SK-N-SH (cell line): ENCODE measurements around the gene CIP2A. TPM values are rescaled to one million over a fixed set of nuclear protein-coding genes. Genes with fewer than 3 reads are reported as not detected.

ENCODE experiments used
- CTCF ChIA-PET: fragments of 300-600, 350-600 bp; formaldehyde crosslinking; extraction: SDS; loops from one replicate; lab custom pipeline; 2021; lab: Yijun Ruan, JAX
- POLR2A ChIA-PET: fragments of 350-600 bp; sonication (Branson Sonifier 250); formaldehyde crosslinking; extraction: SDS; loops from one replicate; lab custom pipeline; 2020; ENCODE audit warnings: antibody characterized with exemption, inconsistent platforms; lab: Yijun Ruan, JAX
- DNase-seq: peaks from one replicate; pipeline ENCODE4 v3.0.0; 2012
- H2AFZ ChIP-seq: fragments of 200-600 bp; sonication (generic); 2 replicates; pipeline ENCODE4 v1.8.1; 2016; ENCODE audit warnings: antibody characterized with exemption, mild to moderate bottlenecking, low read depth
- H3F3A ChIP-seq: fragments of 200-600 bp; sonication (generic); replicated peaks from 2 replicates; pipeline ENCODE3; 2016; ENCODE audit warnings: antibody characterized with exemption, mild to moderate bottlenecking; ENCODE audit not compliant: insufficient read depth
- H3K27ac ChIP-seq, 2 experiments: fragments of 200-500 bp in 1 of 2; fragments of 200-600 bp in 1 of 2; sonication (Bioruptor generic) in 1 of 2; sonication (generic), shearing (Covaris generic) in 1 of 2; 2 replicates each; pipeline versions ENCODE4 v1.5.1 to v1.6.1; 2014 to 2016; ENCODE audit warnings: low read depth in 2 of 2, inconsistent platforms in 1 of 2, low read length in 1 of 2, mild to moderate bottlenecking in 1 of 2, mixed read lengths in 1 of 2
- H3K27me3 ChIP-seq: fragments of 200-600 bp; sonication (generic), shearing (Covaris generic); 2 replicates; pipeline ENCODE4 v1.6.1; 2016; ENCODE audit warnings: mixed run types; ENCODE audit not compliant: insufficient read depth
- H3K36me3 ChIP-seq, 2 experiments: fragments of 200-500 bp in 1 of 2; fragments of 200-600 bp in 1 of 2; sonication (Bioruptor generic) in 1 of 2; sonication (generic) in 1 of 2; replicated peaks in 1 of 2; 2 replicates each; pipeline versions ENCODE3 to v1.5.1; 2014 to 2016; ENCODE audit warnings: low read length in 1 of 2, mild to moderate bottlenecking in 1 of 2; ENCODE audit not compliant: insufficient read depth in 2 of 2, control insufficient read depth in 1 of 2
- H3K4me1 ChIP-seq, 2 experiments: fragments of 200-500 bp in 1 of 2; fragments of 200-600 bp in 1 of 2; sonication (Bioruptor generic) in 1 of 2; sonication (generic), shearing (Covaris generic) in 1 of 2; 2 replicates each; pipeline versions ENCODE4 v1.5.1 to v1.6.1; 2014 to 2016; ENCODE audit warnings: low read depth in 1 of 2, low read length in 1 of 2, mixed run types in 1 of 2; ENCODE audit not compliant: insufficient read depth in 2 of 2, control insufficient read depth in 1 of 2
- H3K4me2 ChIP-seq: fragments of 200-600 bp; sonication (generic), shearing (Covaris generic); 2 replicates; pipeline ENCODE4 v1.6.1; 2017; ENCODE audit warnings: mixed run types
- H3K4me3 ChIP-seq, 2 experiments: fragments of 200-500 bp in 1 of 2; fragments of 200-600 bp in 1 of 2; sonication (Bioruptor generic) in 1 of 2; sonication (generic), shearing (Covaris generic) in 1 of 2; 2 replicates each; pipeline versions ENCODE4 v1.5.1 to v1.8.1; 2014 to 2016; ENCODE audit warnings: low read depth in 2 of 2, inconsistent platforms in 1 of 2, low read length in 1 of 2, mild to moderate bottlenecking in 1 of 2, mixed read lengths in 1 of 2, moderate library complexity in 1 of 2
- H3K79me2 ChIP-seq: fragments of 200-600 bp; sonication (generic); 2 replicates; pipeline ENCODE4 v1.8.1; 2017; ENCODE audit warnings: mild to moderate bottlenecking; ENCODE audit not compliant: insufficient read depth
- H3K9ac ChIP-seq: fragments of 200-600 bp; sonication (generic); 2 replicates; pipeline ENCODE4 v1.6.1; 2017; ENCODE audit warnings: mixed run types
- H3K9me2 ChIP-seq: fragments of 200-600 bp; sonication (generic); 2 replicates; pipeline ENCODE4 v1.6.1; 2017; ENCODE audit warnings: mixed run types
- H3K9me3 ChIP-seq: fragments of 200-600 bp; sonication (generic); 2 replicates; pipeline ENCODE4 v1.6.1; 2017; ENCODE audit warnings: mixed run types, mild to moderate bottlenecking, moderate library complexity
- H4K20me1 ChIP-seq: fragments of 200-600 bp; sonication (generic); 2 replicates; pipeline ENCODE4 v1.6.1; 2017; ENCODE audit warnings: mild to moderate bottlenecking, mixed run types; ENCODE audit not compliant: insufficient read depth
- CHD2 ChIP-seq: fragments of 150-350 bp; IDR thresholded peaks from 2 replicates; pipeline ENCODE4 v1.6.1; 2018; ENCODE audit warnings: low read length; ENCODE audit not compliant: partially characterized antibody
- EP300 ChIP-seq, 2 experiments: IDR thresholded peaks; 2 replicates each; pipeline versions ENCODE4 v1.4.0 to v1.6.1; 2012; ENCODE audit warnings: borderline replicate concordance in 1 of 2, low read depth in 1 of 2, low read length in 1 of 2
- FOXJ3 ChIP-seq: sonication (generic); formaldehyde crosslinking; IDR thresholded peaks from 2 replicates; pipeline ENCODE4 v1.5.1; 2020; ENCODE audit warnings: mild to moderate bottlenecking, missing genetic modification reagents
- GATA2 ChIP-seq: sonication (generic); formaldehyde crosslinking; IDR thresholded peaks from 2 replicates; pipeline ENCODE4 v1.5.0; 2020; ENCODE audit warnings: mild to moderate bottlenecking, missing genetic modification reagents
- MXI1 ChIP-seq: IDR thresholded peaks from 2 replicates; pipeline ENCODE4 v1.6.1; 2012; ENCODE audit warnings: mild to moderate bottlenecking, low read depth, low read length, improper control_type of control experiment
- NFIC ChIP-seq: IDR thresholded peaks from 2 replicates; pipeline ENCODE4 v1.4.0; 2012; ENCODE audit warnings: borderline replicate concordance
- NRF1 ChIP-seq: IDR thresholded peaks from 2 replicates; pipeline ENCODE4 v1.6.1; 2012; ENCODE audit warnings: low read depth, mild to moderate bottlenecking, low read length
- POLR2AphosphoS5 ChIP-seq: IDR thresholded peaks from 2 replicates; pipeline ENCODE4 v1.6.1; 2012; ENCODE audit warnings: low read depth, low read length
- RCOR1 ChIP-seq: fragments of 150-350 bp; IDR thresholded peaks from 2 replicates; pipeline ENCODE4 v1.6.1; 2017; ENCODE audit warnings: antibody characterized with exemption, low read length
- RFX5 ChIP-seq: IDR thresholded peaks from 2 replicates; pipeline ENCODE4 v1.6.1; 2012; ENCODE audit warnings: mild to moderate bottlenecking, improper control_type of control experiment, low read length
- RXRA ChIP-seq: IDR thresholded peaks from 2 replicates; pipeline ENCODE4 v1.4.0; 2012; ENCODE audit warnings: low read depth, mild to moderate bottlenecking, borderline replicate concordance
- SIN3A ChIP-seq: IDR thresholded peaks from 2 replicates; pipeline ENCODE4 v1.6.1; 2012; ENCODE audit warnings: low read depth, mild to moderate bottlenecking, low read length, moderate library complexity, borderline replicate concordance
- SMC3 ChIP-seq: IDR thresholded peaks from 2 replicates; pipeline ENCODE4 v1.6.1; 2012; ENCODE audit warnings: low read depth, low read length, improper control_type of control experiment
- TCF12 ChIP-seq: IDR thresholded peaks from 2 replicates; pipeline ENCODE4 v1.4.0; 2012
- TEAD4 ChIP-seq: IDR thresholded peaks from 2 replicates; pipeline ENCODE4 v1.4.0; 2012; ENCODE audit warnings: mild to moderate bottlenecking, borderline replicate concordance; ENCODE audit not compliant: insufficient read depth
- WGBS: methylation state at CpG from one replicate; pipeline ENCODE4 v1.1.6; 2017; ENCODE audit warnings: low lambda C conversion rate; 5-methylcytosine and 5-hydroxymethylcytosine counted together
- polyA plus RNA-seq, 3 experiments: library from polyadenylated mRNA; depleted of rRNA; stranded (reverse); fragments of >200 nt; gene quantifications; 2 replicates each; pipeline ENCODE4 v1.2.3, GENCODE V29; 2012
- TF ChIP-seq, protein P1 (sequence below): IDR thresholded peaks from 2 replicates; pipeline ENCODE4; 2012
- TF ChIP-seq, protein P2 (sequence below): fragments of 150-350 bp; IDR thresholded peaks from 2 replicates; pipeline ENCODE4 v1.6.1; 2017; ENCODE audit warnings: antibody characterized with exemption, low read length, low read depth, borderline replicate concordance
- TF ChIP-seq, protein P3 (sequence below): fragments of 200-600 bp; sonication (generic); IDR thresholded peaks from 2 replicates; pipeline ENCODE4 v1.6.1; 2017; ENCODE audit warnings: antibody characterized with exemption, mild to moderate bottlenecking, moderate library complexity
- TF ChIP-seq, protein P4 (sequence below): IDR thresholded peaks from 2 replicates; pipeline ENCODE4 v1.4.0; 2012; ENCODE audit warnings: low read depth, borderline replicate concordance

CIP2A gene
- polyA plus RNA-seq, 1 of the 3 experiments (the other 2 are of a cell fraction), result 7.1 TPM

DNA sequence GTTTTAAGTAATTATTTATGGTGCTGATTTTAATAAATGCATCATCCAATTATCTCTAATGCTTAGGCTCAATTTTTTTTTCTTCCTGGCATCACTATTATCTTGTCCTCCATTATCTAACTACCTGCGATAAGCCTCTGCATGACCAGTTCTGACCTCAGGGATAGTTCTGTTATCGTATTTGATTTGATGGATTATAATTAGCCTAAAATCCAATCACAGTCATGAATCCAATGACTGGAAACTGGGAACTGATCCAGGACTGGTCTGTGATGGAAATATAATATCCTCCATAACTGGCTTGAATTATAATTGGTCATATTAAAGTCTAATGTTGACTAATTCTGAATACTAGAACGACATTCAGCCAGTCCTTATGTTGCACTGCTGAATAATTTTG lies 80.0 kb downstream of the CIP2A start:
- Histone ChIP-seq H2AFZ (no peak overlapping the region), H3K27me3 (no peaks in the 10 kb centered on the region), H3K4me3 (no peak overlapping the region), H3K27ac (peak overlapping the region in 1 of 2 experiments; percentile 47; a peak in 1 of 4 replicates), H3K9me2 (no peaks in the 10 kb centered on the region), H3K4me2 (no peak overlapping the region), H4K20me1 (no peaks in the 10 kb centered on the region), H3K9me3 (no peaks in the 10 kb centered on the region), H3K36me3 (no peaks in the 10 kb centered on the region), H3K79me2 (no peaks in the 10 kb centered on the region), H3K9ac (no peak overlapping the region), H3F3A (no peaks in the 10 kb centered on the region), H3K4me1 (peaks cover 0 to 22% of the 10 kb centered on the region in 2 experiments; a peak in 2 of 4 replicates)
- POLR2A ChIA-PET, result no interaction called here
- CTCF ChIA-PET, result interaction anchor here (0.6 to 3.8 kb wide), 5 partner anchors 15 to 935 kb away, joined by 3 to 11 read pairs (median 4); no protein-coding TSS in a partner anchor
- peak; percentile 52 for DNase-seq
- TF ChIP-seq, protein P1, sequence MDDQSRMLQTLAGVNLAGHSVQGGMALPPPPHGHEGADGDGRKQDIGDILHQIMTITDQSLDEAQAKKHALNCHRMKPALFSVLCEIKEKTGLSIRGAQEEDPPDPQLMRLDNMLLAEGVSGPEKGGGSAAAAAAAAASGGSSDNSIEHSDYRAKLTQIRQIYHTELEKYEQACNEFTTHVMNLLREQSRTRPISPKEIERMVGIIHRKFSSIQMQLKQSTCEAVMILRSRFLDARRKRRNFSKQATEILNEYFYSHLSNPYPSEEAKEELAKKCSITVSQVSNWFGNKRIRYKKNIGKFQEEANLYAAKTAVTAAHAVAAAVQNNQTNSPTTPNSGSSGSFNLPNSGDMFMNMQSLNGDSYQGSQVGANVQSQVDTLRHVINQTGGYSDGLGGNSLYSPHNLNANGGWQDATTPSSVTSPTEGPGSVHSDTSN, result peak; percentile 5; the same call in 1 of the 2 replicates
- TF ChIP-seq POLR2AphosphoS5 (peak; percentile 61; the same call in 1 of the 2 replicates), MXI1 (peak; percentile 57; the same call in 1 of the 2 replicates), NRF1 (no peak), RFX5 (peak; percentile 11; the same call in 1 of the 2 replicates), TEAD4 (peak; percentile 59; the same call in 1 of the 2 replicates), GATA2 (CRISPR knock-in tag) (peak; percentile 99), EP300 (IDR thresholded peaks at IDR 0.05; ENCODE audit: borderline replicate concordance in 1 of 2, low read depth in 1 of 2, low read length in 1 of 2) (peak in 1 of 2 experiments; percentile 96; a peak in 2 of 4 replicates), SIN3A (no peak), NFIC (peak; percentile 51; the same call in 1 of the 2 replicates), TCF12 (peak; percentile 64), CHD2 (peak; percentile 91), RCOR1 (peak; percentile 98), FOXJ3 (CRISPR knock-in tag) (peak; percentile 88)
- TF ChIP-seq, protein P2, sequence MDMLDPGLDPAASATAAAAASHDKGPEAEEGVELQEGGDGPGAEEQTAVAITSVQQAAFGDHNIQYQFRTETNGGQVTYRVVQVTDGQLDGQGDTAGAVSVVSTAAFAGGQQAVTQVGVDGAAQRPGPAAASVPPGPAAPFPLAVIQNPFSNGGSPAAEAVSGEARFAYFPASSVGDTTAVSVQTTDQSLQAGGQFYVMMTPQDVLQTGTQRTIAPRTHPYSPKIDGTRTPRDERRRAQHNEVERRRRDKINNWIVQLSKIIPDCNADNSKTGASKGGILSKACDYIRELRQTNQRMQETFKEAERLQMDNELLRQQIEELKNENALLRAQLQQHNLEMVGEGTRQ, result no peak
- 20% methylated on average over 3 of the region's 3 CpGs for WGBS

DNA sequence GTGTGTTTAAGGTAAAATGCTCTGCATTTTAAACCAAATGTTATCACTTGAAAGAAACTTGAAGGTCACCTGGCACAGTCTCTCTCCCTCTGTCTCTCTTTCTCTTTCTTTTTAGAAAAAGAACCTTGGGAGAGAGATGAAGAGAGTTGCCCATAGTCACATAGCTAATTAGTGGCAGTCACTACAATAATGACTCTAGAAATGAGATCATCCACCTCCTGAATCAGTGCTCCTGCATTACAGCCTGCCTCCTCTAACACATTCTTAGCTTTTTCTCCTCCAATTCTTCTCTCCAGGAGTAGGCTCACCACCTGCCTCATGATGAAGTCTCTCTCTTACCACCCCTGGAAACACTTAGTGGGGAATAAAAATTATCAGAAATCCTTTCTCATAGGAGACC lies 81.3 kb downstream of the CIP2A start:
- no peaks in the 10 kb centered on the region for H3K27me3 ChIP-seq
- no peak for DNase-seq
- CTCF ChIA-PET, result interaction anchor here (0.7 to 4.8 kb wide), 8 partner anchors 8 to 48 kb away, joined by 3 to 41 read pairs (median 6); no protein-coding TSS in a partner anchor
- H3K4me1 ChIP-seq, result peaks cover 0 to 22% of the 10 kb centered on the region in 2 experiments; a peak in 2 of 4 replicates
- no peaks in the 10 kb centered on the region for H3K9me3 ChIP-seq
- no peaks in the 10 kb centered on the region for H4K20me1 ChIP-seq
- H3K9ac ChIP-seq, result no peak overlapping the region
- H2AFZ ChIP-seq, result no peak overlapping the region
- no peak overlapping the region for H3K4me3 ChIP-seq
- TF ChIP-seq RXRA (no peak), EP300 (IDR thresholded peaks at IDR 0.05; ENCODE audit: borderline replicate concordance in 1 of 2, low read depth in 1 of 2, low read length in 1 of 2) (no peak), RCOR1 (no peak), SMC3 (no peak), POLR2AphosphoS5 (no peak), NFIC (no peak), RFX5 (no peak), SIN3A (no peak), CHD2 (no peak)
- TF ChIP-seq, protein P2, result no peak
- TF ChIP-seq, protein P3, sequence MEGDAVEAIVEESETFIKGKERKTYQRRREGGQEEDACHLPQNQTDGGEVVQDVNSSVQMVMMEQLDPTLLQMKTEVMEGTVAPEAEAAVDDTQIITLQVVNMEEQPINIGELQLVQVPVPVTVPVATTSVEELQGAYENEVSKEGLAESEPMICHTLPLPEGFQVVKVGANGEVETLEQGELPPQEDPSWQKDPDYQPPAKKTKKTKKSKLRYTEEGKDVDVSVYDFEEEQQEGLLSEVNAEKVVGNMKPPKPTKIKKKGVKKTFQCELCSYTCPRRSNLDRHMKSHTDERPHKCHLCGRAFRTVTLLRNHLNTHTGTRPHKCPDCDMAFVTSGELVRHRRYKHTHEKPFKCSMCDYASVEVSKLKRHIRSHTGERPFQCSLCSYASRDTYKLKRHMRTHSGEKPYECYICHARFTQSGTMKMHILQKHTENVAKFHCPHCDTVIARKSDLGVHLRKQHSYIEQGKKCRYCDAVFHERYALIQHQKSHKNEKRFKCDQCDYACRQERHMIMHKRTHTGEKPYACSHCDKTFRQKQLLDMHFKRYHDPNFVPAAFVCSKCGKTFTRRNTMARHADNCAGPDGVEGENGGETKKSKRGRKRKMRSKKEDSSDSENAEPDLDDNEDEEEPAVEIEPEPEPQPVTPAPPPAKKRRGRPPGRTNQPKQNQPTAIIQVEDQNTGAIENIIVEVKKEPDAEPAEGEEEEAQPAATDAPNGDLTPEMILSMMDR, result no peak
- TF ChIP-seq, protein P4, sequence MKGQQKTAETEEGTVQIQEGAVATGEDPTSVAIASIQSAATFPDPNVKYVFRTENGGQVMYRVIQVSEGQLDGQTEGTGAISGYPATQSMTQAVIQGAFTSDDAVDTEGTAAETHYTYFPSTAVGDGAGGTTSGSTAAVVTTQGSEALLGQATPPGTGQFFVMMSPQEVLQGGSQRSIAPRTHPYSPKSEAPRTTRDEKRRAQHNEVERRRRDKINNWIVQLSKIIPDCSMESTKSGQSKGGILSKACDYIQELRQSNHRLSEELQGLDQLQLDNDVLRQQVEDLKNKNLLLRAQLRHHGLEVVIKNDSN, result no peak
- no peaks in the 10 kb centered on the region for H3K36me3 ChIP-seq
- no peak overlapping the region for H3K27ac ChIP-seq
- no peaks in the 10 kb centered on the region for H3K79me2 ChIP-seq
- POLR2A ChIA-PET, result no interaction called here
- H3K9me2 ChIP-seq, result no peaks in the 10 kb centered on the region
- H3F3A ChIP-seq, result no peaks in the 10 kb centered on the region
- no peak overlapping the region for H3K4me2 ChIP-seq
